HepG2 (cell line): ENCODE results near the gene ABCB8. TPM values are rescaled to one million over a fixed set of nuclear protein-coding genes. Genes with fewer than 3 reads are reported as not detected.

Source experiments
- AGO1 ChIP-seq: fragments of 200-400 bp; formaldehyde crosslinking; IDR thresholded peaks from 2 replicates; pipeline ENCODE4 v1.6.1; 2017; ENCODE audit warnings: mild to moderate bottlenecking, low read depth, low read length, moderate library complexity; ENCODE audit not compliant: poor library complexity, severe bottlenecking
- ASH2L ChIP-seq: fragments of 300-600, 200-600 bp; sonication (generic); IDR thresholded peaks from 2 replicates; pipeline ENCODE4 v1.7.0; 2017; ENCODE audit warnings: low read depth, mild to moderate bottlenecking, moderate library complexity, mixed read lengths, low read length; ENCODE audit not compliant: insufficient read length
- CCDC6 ChIP-seq: sonication (generic); formaldehyde crosslinking; IDR thresholded peaks from 2 replicates; pipeline ENCODE4 v1.8.1; 2022; ENCODE audit warnings: mild to moderate bottlenecking, missing genetic modification reagents, moderate library complexity
- IRX3 ChIP-seq: sonication (generic); formaldehyde crosslinking; IDR thresholded peaks from 2 replicates; pipeline ENCODE4 v1.8.1; 2023; ENCODE audit warnings: mild to moderate bottlenecking, low read depth, missing genetic modification reagents, borderline replicate concordance
- KDM5B ChIP-seq: sonication (generic); formaldehyde crosslinking; IDR thresholded peaks from 2 replicates; pipeline ENCODE4 v1.4.0; 2020; ENCODE audit warnings: missing genetic modification reagents, mild to moderate bottlenecking, borderline replicate concordance
- MIXL1 ChIP-seq: IDR thresholded peaks from 2 replicates; pipeline ENCODE4 v1.6.1; 2016
- PATZ1 ChIP-seq: sonication (generic); formaldehyde crosslinking; IDR thresholded peaks from 2 replicates; pipeline ENCODE4 v1.4.0; 2020; ENCODE audit warnings: missing genetic modification reagents
- PCBP2 ChIP-seq: fragments of 200-400 bp; formaldehyde crosslinking; optimal IDR thresholded peaks from 2 replicates; pipeline ENCODE3; 2018; ENCODE audit warnings: low read length, low read depth; ENCODE audit not compliant: poor library complexity, severe bottlenecking
- RBFOX2 ChIP-seq: fragments of 200-400 bp; formaldehyde crosslinking; IDR thresholded peaks from 2 replicates; pipeline ENCODE4 v1.6.1; 2017; ENCODE audit warnings: low read depth, mild to moderate bottlenecking, low read length
- RBM22 ChIP-seq: fragments of 200-400 bp; formaldehyde crosslinking; optimal IDR thresholded peaks from 2 replicates; pipeline ENCODE3; 2017; ENCODE audit warnings: mild to moderate bottlenecking, low read length, moderate library complexity
- SAFB2 ChIP-seq: sonication (generic); formaldehyde crosslinking; IDR thresholded peaks from 2 replicates; pipeline ENCODE4 v1.5.1; 2020; ENCODE audit warnings: missing genetic modification reagents, low read depth, mild to moderate bottlenecking, borderline replicate concordance
- SOX6 ChIP-seq, 2 experiments: fragments of 450-650 bp in 1 of 2; sonication (generic) in 1 of 2; formaldehyde crosslinking in 1 of 2; IDR thresholded peaks; 2 replicates each; pipeline versions ENCODE4 v1.4.0 to v1.6.1; 2017 to 2020; ENCODE audit warnings: antibody characterized with exemption in 1 of 2, mild to moderate bottlenecking in 1 of 2, missing genetic modification reagents in 1 of 2
- SRF ChIP-seq: IDR thresholded peaks from 2 replicates; pipeline ENCODE4 v1.6.1; 2011; ENCODE audit warnings: mild to moderate bottlenecking, low read depth, low read length, moderate library complexity
- SRSF1 ChIP-seq: fragments of 200-400 bp; formaldehyde crosslinking; optimal IDR thresholded peaks from 2 replicates; pipeline ENCODE3; 2017; ENCODE audit warnings: mild to moderate bottlenecking, low read depth, low read length, moderate library complexity
- ZFAT ChIP-seq: sonication (generic); formaldehyde crosslinking; conservative IDR thresholded peaks from 2 replicates; pipeline ENCODE4 v1.8.1; 2023; ENCODE audit warnings: missing genetic modification reagents, inconsistent platforms
- ZFY ChIP-seq: sonication (generic); formaldehyde crosslinking; IDR thresholded peaks from 2 replicates; pipeline ENCODE4 v1.4.0; 2020; ENCODE audit warnings: missing genetic modification reagents
- ZHX1 ChIP-seq: sonication (generic); formaldehyde crosslinking; IDR thresholded peaks from 2 replicates; pipeline ENCODE4 v1.8.1; 2022; ENCODE audit warnings: low read depth, mild to moderate bottlenecking, missing genetic modification reagents
- ZMYM3 ChIP-seq: sonication (generic); formaldehyde crosslinking; IDR thresholded peaks from 2 replicates; pipeline ENCODE4 v1.5.1; 2020; ENCODE audit warnings: mild to moderate bottlenecking, missing genetic modification reagents
- ZNF18 ChIP-seq: sonication (generic); formaldehyde crosslinking; IDR thresholded peaks from 2 replicates; pipeline ENCODE4 v1.8.0; 2022; ENCODE audit warnings: mild to moderate bottlenecking, missing genetic modification reagents; ENCODE audit not compliant: insufficient replicate concordance
- ZNF20 ChIP-seq: sonication (generic); formaldehyde crosslinking; IDR thresholded peaks from 2 replicates; pipeline ENCODE4 v1.4.0; 2020; ENCODE audit warnings: mild to moderate bottlenecking, moderate library complexity, missing genetic modification reagents
- ZNF3 ChIP-seq: IDR thresholded peaks from 2 replicates; pipeline ENCODE4 v1.7.0; 2017; ENCODE audit warnings: inconsistent platforms
- ZNF335 ChIP-seq: sonication (generic); formaldehyde crosslinking; IDR thresholded peaks from 2 replicates; pipeline ENCODE4 v1.4.0; 2020; ENCODE audit warnings: missing genetic modification reagents
- ZNF652 ChIP-seq: IDR thresholded peaks from 2 replicates; pipeline ENCODE4 v1.6.1; 2016; ENCODE audit warnings: low read depth, borderline replicate concordance
- ZNF737 ChIP-seq: sonication (generic); formaldehyde crosslinking; IDR thresholded peaks from 2 replicates; pipeline ENCODE4 v1.5.0; 2020; ENCODE audit warnings: missing genetic modification reagents, mild to moderate bottlenecking, borderline replicate concordance
- polyA plus RNA-seq, 8 experiments: library from polyadenylated mRNA; depleted of rRNA in 3 of 8; stranded (reverse) in 7 of 8; unstranded in 1 of 8; fragments of >200 nt; fragmentation: Illumina TruSeq in 4 of 8; extraction: Trizol in 4 of 8; gene quantifications; 2 replicates each; pipeline versions ENCODE4 v1.2.1 to v1.2.3, GENCODE V29; 2011 to 2016; ENCODE audit warnings: low read depth in 4 of 8, missing spikeins in 1 of 8, mixed read lengths in 1 of 8; ENCODE audit not compliant: insufficient read depth in 1 of 8
- total RNA-seq, 5 experiments: library from RNA; depleted of rRNA; stranded (reverse); fragments of >200 nt; fragmentation: Illumina TruSeq; extraction: Trizol; gene quantifications; 2 replicates each; pipeline ENCODE4 v1.2.3, GENCODE V29; 2016; ENCODE audit warnings: low read depth in 1 of 5

ABCB8 gene
- total and polyA plus RNA-seq, 2 of the 13 experiments (the other 11 are each of a cell fraction or from before 2014, with no cell fraction given): 6.6 to 16.7 TPM

- TF ChIP-seq RBM22 (no peak), ZNF3 (CRISPR knock-in tag) (no peak), SOX6 (IDR thresholded peaks at IDR 0.05) (no peak), SOX6 (CRISPR knock-in tag; IDR thresholded peaks at IDR 0.05) (peak; percentile 16), ZFAT (CRISPR knock-in tag) (no peak), KDM5B (CRISPR knock-in tag) (peak; percentile 69), ZMYM3 (CRISPR knock-in tag) (no peak), PATZ1 (CRISPR knock-in tag) (no peak; the same call in 1 of the 2 replicates), ZNF18 (CRISPR knock-in tag) (no peak), SRF (no peak), CCDC6 (CRISPR knock-in tag) (no peak), ZHX1 (CRISPR knock-in tag) (no peak), ZNF737 (CRISPR knock-in tag) (no peak), ASH2L (peak; percentile 93), PCBP2 (no peak), ZNF335 (CRISPR knock-in tag) (peak; percentile 46; the same call in 1 of the 2 replicates), IRX3 (no peak), SAFB2 (0 out of 2 replicates have a peak, but pooled peaks have one; percentile 80), RBFOX2 (no peak; the same call in 1 of the 2 replicates), ZNF20 (no peak), MIXL1 (peak; percentile 48; the same call in 1 of the 2 replicates), ZNF652 (no peak), SRSF1 (no peak), AGO1 (no peak), ZFY (CRISPR knock-in tag) (peak; percentile 96)
Observed at GRCh38 chr7:151028131-151028947, at the start of gene ABCB8 (continued).
